ENCODE measurements around the gene NAPSA. TPM values are rescaled to one million over a fixed set of nuclear protein-coding genes. Genes with fewer than 3 reads are reported as not detected.

NAPSA gene
- total and polyA plus RNA-seq, 9 of the 15 experiments (the other 6 are each of a cell fraction or from before 2014, with no cell fraction given) = 0.25 to 1.9 (median 0.69) TPM

- TF ChIP-seq, protein P1, sequence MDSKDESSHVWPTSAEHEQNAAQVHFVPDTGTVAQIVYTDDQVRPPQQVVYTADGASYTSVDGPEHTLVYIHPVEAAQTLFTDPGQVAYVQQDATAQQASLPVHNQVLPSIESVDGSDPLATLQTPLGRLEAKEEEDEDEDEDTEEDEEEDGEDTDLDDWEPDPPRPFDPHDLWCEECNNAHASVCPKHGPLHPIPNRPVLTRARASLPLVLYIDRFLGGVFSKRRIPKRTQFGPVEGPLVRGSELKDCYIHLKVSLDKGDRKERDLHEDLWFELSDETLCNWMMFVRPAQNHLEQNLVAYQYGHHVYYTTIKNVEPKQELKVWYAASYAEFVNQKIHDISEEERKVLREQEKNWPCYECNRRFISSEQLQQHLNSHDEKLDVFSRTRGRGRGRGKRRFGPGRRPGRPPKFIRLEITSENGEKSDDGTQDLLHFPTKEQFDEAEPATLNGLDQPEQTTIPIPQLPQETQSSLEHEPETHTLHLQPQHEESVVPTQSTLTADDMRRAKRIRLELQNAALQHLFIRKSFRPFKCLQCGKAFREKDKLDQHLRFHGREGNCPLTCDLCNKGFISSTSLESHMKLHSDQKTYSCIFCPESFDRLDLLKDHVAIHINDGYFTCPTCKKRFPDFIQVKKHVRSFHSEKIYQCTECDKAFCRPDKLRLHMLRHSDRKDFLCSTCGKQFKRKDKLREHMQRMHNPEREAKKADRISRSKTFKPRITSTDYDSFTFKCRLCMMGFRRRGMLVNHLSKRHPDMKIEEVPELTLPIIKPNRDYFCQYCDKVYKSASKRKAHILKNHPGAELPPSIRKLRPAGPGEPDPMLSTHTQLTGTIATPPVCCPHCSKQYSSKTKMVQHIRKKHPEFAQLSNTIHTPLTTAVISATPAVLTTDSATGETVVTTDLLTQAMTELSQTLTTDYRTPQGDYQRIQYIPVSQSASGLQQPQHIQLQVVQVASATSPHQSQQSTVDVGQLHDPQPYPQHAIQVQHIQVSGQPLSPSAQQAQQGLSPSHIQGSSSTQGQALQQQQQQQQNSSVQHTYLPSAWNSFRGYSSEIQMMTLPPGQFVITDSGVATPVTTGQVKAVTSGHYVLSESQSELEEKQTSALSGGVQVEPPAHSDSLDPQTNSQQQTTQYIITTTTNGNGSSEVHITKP (IDR thresholded peaks at IDR 0.05; ENCODE audit: partially characterized antibody) = no peak
- TF ChIP-seq TCF3 (CRISPR knock-in tag; IDR thresholded peaks at IDR 0.05) (no peak), E2F6 (IDR thresholded peaks at IDR 0.05; ENCODE audit: borderline replicate concordance in 1 of 2, extremely low read depth in 1 of 2, insufficient read depth in 1 of 2, insufficient read length in 1 of 2, low read depth in 1 of 2, low read length in 1 of 2, poor library complexity in 1 of 2, severe bottlenecking in 1 of 2) (peak in 1 of 2 experiments; percentile 50), ZNF696 (CRISPR knock-in tag; conservative IDR thresholded peaks at IDR 0.05) (no peak), MBD1 (CRISPR knock-in tag; IDR thresholded peaks at IDR 0.05) (no peak), ZNF766 (CRISPR knock-in tag; conservative IDR thresholded peaks at IDR 0.05) (no peak), NFIX (CRISPR knock-in tag; IDR thresholded peaks at IDR 0.05; ENCODE audit: low read depth) (no peak), SRSF3 (IDR thresholded peaks at IDR 0.05; ENCODE audit: insufficient read depth, low read length) (no peak), ZNF695 (CRISPR knock-in tag; IDR thresholded peaks at IDR 0.05) (no peak), MTA2 (IDR thresholded peaks at IDR 0.05; ENCODE audit: low read depth) (no peak), CHD4 (IDR thresholded peaks at IDR 0.05; ENCODE audit: insufficient read depth, insufficient replicate concordance, low read depth, low read length, poor library complexity, severe bottlenecking) (no peak), ZNF280A (IDR thresholded peaks at IDR 0.05; ENCODE audit: low read depth, partially characterized antibody) (no peak)
- TF ChIP-seq, protein P2, sequence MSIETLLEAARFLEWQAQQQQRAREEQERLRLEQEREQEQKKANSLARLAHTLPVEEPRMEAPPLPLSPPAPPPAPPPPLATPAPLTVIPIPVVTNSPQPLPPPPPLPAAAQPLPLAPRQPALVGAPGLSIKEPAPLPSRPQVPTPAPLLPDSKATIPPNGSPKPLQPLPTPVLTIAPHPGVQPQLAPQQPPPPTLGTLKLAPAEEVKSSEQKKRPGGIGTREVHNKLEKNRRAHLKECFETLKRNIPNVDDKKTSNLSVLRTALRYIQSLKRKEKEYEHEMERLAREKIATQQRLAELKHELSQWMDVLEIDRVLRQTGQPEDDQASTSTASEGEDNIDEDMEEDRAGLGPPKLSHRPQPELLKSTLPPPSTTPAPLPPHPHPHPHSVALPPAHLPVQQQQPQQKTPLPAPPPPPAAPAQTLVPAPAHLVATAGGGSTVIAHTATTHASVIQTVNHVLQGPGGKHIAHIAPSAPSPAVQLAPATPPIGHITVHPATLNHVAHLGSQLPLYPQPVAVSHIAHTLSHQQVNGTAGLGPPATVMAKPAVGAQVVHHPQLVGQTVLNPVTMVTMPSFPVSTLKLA (conservative IDR thresholded peaks at IDR 0.05) = peak in 1 of 2 experiments; percentile 41; a peak in 1 of 4 replicates
Measured at GRCh38 chr19:50311723-50312635, 53.5 kb downstream of the NAPSA start (continued).

All from K562 (cell line).